Measurements from ENCODE around the gene TRAF3. TPM values are rescaled to one million over a fixed set of nuclear protein-coding genes. Genes with fewer than 3 reads are reported as not detected.

The TRAF3 gene
- total RNA-seq, 1 experiment from 2014 or later = 49.3 TPM

- no peak for DNase-seq (ENCODE audit: low spot score)
- no TSS peak for BruUV-seq (replicated peaks)
- intact Hi-C loops (cut with micrococcal nuclease; ENCODE audit: unreplicated experiment) = no loop called here
- no peaks in the 10 kb centered on the region for H3K27me3 ChIP-seq (replicated peaks; ENCODE audit: insufficient read depth, low read depth, low read length, poor library complexity)
- TF ChIP-seq EZH2 (IDR thresholded peaks at IDR 0.05; ENCODE audit: borderline replicate concordance, low read depth, low read length, poor library complexity, severe bottlenecking) = no peak
- TF ChIP-seq, protein P1, sequence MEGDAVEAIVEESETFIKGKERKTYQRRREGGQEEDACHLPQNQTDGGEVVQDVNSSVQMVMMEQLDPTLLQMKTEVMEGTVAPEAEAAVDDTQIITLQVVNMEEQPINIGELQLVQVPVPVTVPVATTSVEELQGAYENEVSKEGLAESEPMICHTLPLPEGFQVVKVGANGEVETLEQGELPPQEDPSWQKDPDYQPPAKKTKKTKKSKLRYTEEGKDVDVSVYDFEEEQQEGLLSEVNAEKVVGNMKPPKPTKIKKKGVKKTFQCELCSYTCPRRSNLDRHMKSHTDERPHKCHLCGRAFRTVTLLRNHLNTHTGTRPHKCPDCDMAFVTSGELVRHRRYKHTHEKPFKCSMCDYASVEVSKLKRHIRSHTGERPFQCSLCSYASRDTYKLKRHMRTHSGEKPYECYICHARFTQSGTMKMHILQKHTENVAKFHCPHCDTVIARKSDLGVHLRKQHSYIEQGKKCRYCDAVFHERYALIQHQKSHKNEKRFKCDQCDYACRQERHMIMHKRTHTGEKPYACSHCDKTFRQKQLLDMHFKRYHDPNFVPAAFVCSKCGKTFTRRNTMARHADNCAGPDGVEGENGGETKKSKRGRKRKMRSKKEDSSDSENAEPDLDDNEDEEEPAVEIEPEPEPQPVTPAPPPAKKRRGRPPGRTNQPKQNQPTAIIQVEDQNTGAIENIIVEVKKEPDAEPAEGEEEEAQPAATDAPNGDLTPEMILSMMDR (conservative IDR thresholded peaks at IDR 0.05; ENCODE audit: low read depth, low read length) = no peak
- CTCF ChIA-PET = interaction anchor here (0.7 kb wide), 1 partner anchor 11 kb away, joined by 3 read pairs; no protein-coding TSS in a partner anchor
- peaks cover 17% of the 10 kb centered on the region for H3K9me3 ChIP-seq (ENCODE audit: low read depth, low read length, poor library complexity, severe bottlenecking)
- H3K36me3 ChIP-seq (ENCODE audit: insufficient read depth, low read length, poor library complexity, severe bottlenecking) = peaks cover 1% of the 10 kb centered on the region
- no peaks in the 10 kb centered on the region for H3K4me1 ChIP-seq (ENCODE audit: insufficient read depth, low read length, poor library complexity, severe bottlenecking)
- H3K27ac ChIP-seq (ENCODE audit: low read depth, low read length, poor library complexity, severe bottlenecking) = no peak overlapping the region
- no peak overlapping the region for H3K4me3 ChIP-seq (ENCODE audit: low read depth, low read length, poor library complexity, severe bottlenecking)
- POLR2A ChIA-PET (ENCODE audit: low non-redundant PET) = no interaction called here
These were observed 40.3 kb upstream of the TRAF3 start for GRCh38 chr14:102736956-102737355.

GRCh38 chr14:102737402-102738372 lies 39.6 kb upstream of the TRAF3 start:
- POLR2A ChIA-PET (ENCODE audit: low non-redundant PET) = no interaction called here
- Histone ChIP-seq H3K9me3 (ENCODE audit: low read depth, low read length, poor library complexity, severe bottlenecking) (peaks cover 22% of the 10 kb centered on the region), H3K4me1 (ENCODE audit: insufficient read depth, low read length, poor library complexity, severe bottlenecking) (no peaks in the 10 kb centered on the region), H3K27ac (ENCODE audit: low read depth, low read length, poor library complexity, severe bottlenecking) (no peak overlapping the region), H3K4me3 (ENCODE audit: low read depth, low read length, poor library complexity, severe bottlenecking) (no peak overlapping the region), H3K36me3 (ENCODE audit: insufficient read depth, low read length, poor library complexity, severe bottlenecking) (peaks cover 5% of the 10 kb centered on the region), H3K27me3 (replicated peaks; ENCODE audit: insufficient read depth, low read depth, low read length, poor library complexity) (no peaks in the 10 kb centered on the region)
- no peak for TF ChIP-seq EZH2 (IDR thresholded peaks at IDR 0.05; ENCODE audit: borderline replicate concordance, low read depth, low read length, poor library complexity, severe bottlenecking)
- TF ChIP-seq, protein P1 (conservative IDR thresholded peaks at IDR 0.05; ENCODE audit: low read depth, low read length) = no peak
- no peak for DNase-seq (ENCODE audit: low spot score)
- CTCF ChIA-PET = interaction anchor here (0.9 kb wide), 1 partner anchor 299 kb away, joined by 3 read pairs; no protein-coding TSS in a partner anchor
- BruUV-seq (replicated peaks) = no TSS peak
- intact Hi-C loops (cut with micrococcal nuclease; ENCODE audit: unreplicated experiment) = no loop called here

DNA sequence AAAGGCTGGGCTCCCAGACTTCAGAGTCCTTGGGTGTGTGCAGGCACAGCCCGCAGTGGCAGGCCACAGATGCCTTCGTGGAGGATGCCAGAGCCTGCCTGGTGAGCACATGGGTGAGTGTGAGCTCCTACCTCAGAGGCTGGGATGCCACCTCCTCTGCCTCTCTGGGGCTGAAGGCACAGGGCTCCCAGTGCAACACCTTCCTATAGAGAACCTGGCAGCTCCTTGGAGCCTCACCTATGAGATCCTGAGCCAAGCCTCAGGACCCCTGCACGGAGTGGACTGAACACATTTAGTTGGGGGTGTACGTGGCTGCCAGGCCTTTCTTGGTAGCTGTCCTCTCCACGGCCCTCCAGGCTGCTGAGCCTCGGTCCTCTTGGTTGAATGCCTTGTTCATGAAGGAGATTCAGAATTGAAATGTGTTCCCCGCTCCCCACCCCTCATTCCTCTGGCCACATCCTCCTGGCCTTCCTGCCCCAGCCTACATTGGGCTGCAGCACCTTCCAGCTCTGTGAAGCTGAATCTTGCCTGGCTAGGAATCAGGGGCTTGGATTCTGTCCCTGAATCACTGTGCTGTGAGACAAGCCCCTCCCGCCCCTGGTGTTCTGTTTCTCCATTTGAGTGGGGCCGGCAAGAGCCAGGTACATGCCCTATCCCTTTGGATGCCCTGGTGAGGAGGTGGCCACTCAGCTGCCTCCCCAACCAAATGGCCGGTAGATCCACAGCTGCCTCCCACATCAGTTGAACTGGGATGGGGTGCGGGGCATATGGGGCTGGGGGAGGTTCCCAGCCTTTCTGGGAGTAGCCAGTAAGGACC lies 38.7 kb upstream of the TRAF3 start:
- Histone ChIP-seq H3K4me3 (ENCODE audit: low read depth, low read length, poor library complexity, severe bottlenecking) (no peak overlapping the region), H3K27ac (ENCODE audit: low read depth, low read length, poor library complexity, severe bottlenecking) (no peak overlapping the region), H3K27me3 (replicated peaks; ENCODE audit: insufficient read depth, low read depth, low read length, poor library complexity) (no peaks in the 10 kb centered on the region), H3K9me3 (ENCODE audit: low read depth, low read length, poor library complexity, severe bottlenecking) (peaks cover 26% of the 10 kb centered on the region), H3K4me1 (ENCODE audit: insufficient read depth, low read length, poor library complexity, severe bottlenecking) (no peaks in the 10 kb centered on the region), H3K36me3 (ENCODE audit: insufficient read depth, low read length, poor library complexity, severe bottlenecking) (peaks cover 10% of the 10 kb centered on the region)
- TF ChIP-seq, protein P1 (conservative IDR thresholded peaks at IDR 0.05; ENCODE audit: low read depth, low read length) = no peak
- no peak for TF ChIP-seq EZH2 (IDR thresholded peaks at IDR 0.05; ENCODE audit: borderline replicate concordance, low read depth, low read length, poor library complexity, severe bottlenecking)
- ChIA-PET POLR2A (ENCODE audit: low non-redundant PET) (no interaction called here), CTCF (interaction anchor here (0.9 kb wide), 1 partner anchor 300 kb away, joined by 3 read pairs; no protein-coding TSS in a partner anchor)
- intact Hi-C loops (cut with micrococcal nuclease; ENCODE audit: unreplicated experiment) = no loop called here
- no TSS peak for BruUV-seq (replicated peaks)
- DNase-seq (ENCODE audit: low spot score) = no peak

Data from A673 (cell line).